Measurements from ENCODE around the gene C17orf75.

C17orf75 gene

GRCh38 chr17:32302037-32302436 lies 39.9 kb downstream of the C17orf75 start:
- Histone ChIP-seq H3K9me3 (no peaks in the 10 kb centered on the region), H3K4me3 (ENCODE audit: low read depth, low read length) (no peak overlapping the region), H3K36me3 (no peaks in the 10 kb centered on the region), H3K27me3 (no peaks in the 10 kb centered on the region), H3K4me1 (peaks cover 23% of the 10 kb centered on the region)
- TF ChIP-seq CTCF (IDR thresholded peaks at IDR 0.05; ENCODE audit: low read depth, low read length) = no peak
- no peak for DNase-seq

GRCh38 chr17:32299580-32300164 lies 42.3 kb downstream of the C17orf75 start:
- H3K4me1 ChIP-seq = peaks cover 23% of the 10 kb centered on the region
- no peaks in the 10 kb centered on the region for H3K9me3 ChIP-seq
- H3K4me3 ChIP-seq (ENCODE audit: low read depth, low read length) = no peak overlapping the region
- H3K27me3 ChIP-seq = no peaks in the 10 kb centered on the region
- H3K36me3 ChIP-seq = no peaks in the 10 kb centered on the region
- no peak for DNase-seq
- no peak for TF ChIP-seq CTCF (IDR thresholded peaks at IDR 0.05; ENCODE audit: low read depth, low read length)

- H3K4me3 ChIP-seq (ENCODE audit: low read depth, low read length) = no peak overlapping the region
- no peaks in the 10 kb centered on the region for H3K27me3 ChIP-seq
- no peaks in the 10 kb centered on the region for H3K36me3 ChIP-seq
- no peak for DNase-seq
- no peaks in the 10 kb centered on the region for H3K9me3 ChIP-seq
- TF ChIP-seq CTCF (IDR thresholded peaks at IDR 0.05; ENCODE audit: low read depth, low read length) = no peak
- peaks cover 18% of the 10 kb centered on the region for H3K4me1 ChIP-seq
Measured at GRCh38 chr17:32298721-32299579, 43.0 kb downstream of the C17orf75 start.

- TF ChIP-seq CTCF (IDR thresholded peaks at IDR 0.05; ENCODE audit: low read depth, low read length) = no peak
- Histone ChIP-seq H3K4me1 (peaks cover 15% of the 10 kb centered on the region), H3K27me3 (no peaks in the 10 kb centered on the region), H3K36me3 (no peaks in the 10 kb centered on the region), H3K9me3 (no peaks in the 10 kb centered on the region), H3K4me3 (ENCODE audit: low read depth, low read length) (no peak overlapping the region)
- no peak for DNase-seq
Measured at GRCh38 chr17:32298298-32298697, 43.7 kb downstream of the C17orf75 start.

GRCh38 chr17:32297860-32298259 lies 44.1 kb downstream of the C17orf75 start:
- Histone ChIP-seq H3K4me1 (peaks cover 11% of the 10 kb centered on the region), H3K27me3 (no peaks in the 10 kb centered on the region), H3K36me3 (no peaks in the 10 kb centered on the region), H3K9me3 (no peaks in the 10 kb centered on the region), H3K4me3 (ENCODE audit: low read depth, low read length) (no peak overlapping the region)
- DNase-seq = no peak
- TF ChIP-seq CTCF (IDR thresholded peaks at IDR 0.05; ENCODE audit: low read depth, low read length) = no peak

GRCh38 chr17:32297424-32297823 lies 44.5 kb downstream of the C17orf75 start:
- Histone ChIP-seq H3K4me1 (peaks cover 10% of the 10 kb centered on the region), H3K9me3 (no peaks in the 10 kb centered on the region), H3K27me3 (no peaks in the 10 kb centered on the region), H3K36me3 (no peaks in the 10 kb centered on the region), H3K4me3 (ENCODE audit: low read depth, low read length) (no peak overlapping the region)
- TF ChIP-seq CTCF (IDR thresholded peaks at IDR 0.05; ENCODE audit: low read depth, low read length) = no peak
- DNase-seq = no peak

Data from BE2C (cell line).